Measurements from ENCODE around the gene GJC2.

- TF ChIP-seq POLR2A (IDR thresholded peaks at IDR 0.05), result no peak
- no peak for TF ChIP-seq POLR2AphosphoS5 (IDR thresholded peaks at IDR 0.05)
- TF ChIP-seq CTCF (IDR thresholded peaks at IDR 0.05), result no peak
Measured at GRCh38 chr1:228207851-228208821, 58.4 kb downstream of the GJC2 start, which contains the start of gene OBSCN.

Data from prostate gland (tissue), 2 donors.